ENCODE measurements around the gene CERS1.

Gene CERS1

DNA sequence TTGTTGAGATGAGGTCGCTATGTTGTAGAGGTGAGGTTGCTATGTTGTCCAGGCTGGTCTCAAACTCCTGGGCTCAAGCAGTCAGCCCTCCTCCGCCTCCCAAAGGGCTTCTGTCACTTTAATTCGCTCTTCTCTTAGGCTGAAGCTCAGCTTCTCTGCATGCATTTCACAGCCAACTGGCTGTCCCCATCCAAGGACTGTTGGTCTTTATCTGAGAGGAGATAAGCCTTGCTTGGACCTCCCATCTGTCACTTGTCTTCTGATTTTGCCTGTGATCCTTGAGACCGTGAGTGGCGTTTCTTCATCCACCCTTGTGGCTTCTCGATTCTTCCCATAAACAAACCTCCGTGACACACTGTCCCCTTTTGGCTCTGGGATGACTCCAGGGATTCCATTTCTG, 24.4 kb downstream of the CERS1 start:
- DNase-seq (ENCODE audit: low read depth, low spot score), result no peak

DNA sequence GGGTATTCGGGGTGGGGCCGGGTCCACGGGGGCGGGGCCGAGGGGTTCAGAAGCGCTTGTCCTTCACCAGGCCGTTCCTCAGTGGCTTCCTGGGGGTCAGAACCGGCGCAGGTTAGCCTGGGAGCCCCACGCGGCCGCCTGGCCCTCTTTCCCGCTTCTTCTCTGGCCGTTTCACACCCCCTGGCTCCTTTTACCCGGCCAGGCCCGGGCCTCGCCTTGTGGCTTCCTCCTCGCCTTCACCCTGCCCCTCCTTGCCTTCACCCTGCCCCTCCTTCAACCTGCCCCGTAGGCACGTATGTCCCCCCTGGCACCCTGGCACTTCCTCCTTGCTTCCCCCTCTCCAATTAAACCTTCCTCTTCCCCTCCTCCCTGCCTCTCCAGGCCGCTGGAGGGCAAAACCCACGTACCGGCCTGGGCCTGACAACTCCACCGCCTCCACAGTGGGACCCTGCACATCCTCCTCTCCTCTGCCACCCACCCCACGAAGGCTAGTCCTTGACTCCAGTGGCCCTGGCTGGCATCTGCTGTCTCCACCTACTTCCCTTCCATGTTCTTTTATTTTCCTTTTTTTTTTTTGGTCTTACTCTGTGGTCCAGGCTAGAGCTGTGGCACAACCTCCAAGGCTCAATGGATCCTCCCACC, 25.3 kb downstream of the CERS1 start:
- DNase-seq (ENCODE audit: low read depth, low spot score), result no peak

- no peak for DNase-seq (ENCODE audit: low read depth, low spot score)
These were observed 26.0 kb downstream of the CERS1 start for GRCh38 chr19:18869781-18870530.

GRCh38 chr19:18869023-18869618, 26.8 kb downstream of the CERS1 start:
- DNase-seq (ENCODE audit: low read depth, low spot score), result no peak

DNA sequence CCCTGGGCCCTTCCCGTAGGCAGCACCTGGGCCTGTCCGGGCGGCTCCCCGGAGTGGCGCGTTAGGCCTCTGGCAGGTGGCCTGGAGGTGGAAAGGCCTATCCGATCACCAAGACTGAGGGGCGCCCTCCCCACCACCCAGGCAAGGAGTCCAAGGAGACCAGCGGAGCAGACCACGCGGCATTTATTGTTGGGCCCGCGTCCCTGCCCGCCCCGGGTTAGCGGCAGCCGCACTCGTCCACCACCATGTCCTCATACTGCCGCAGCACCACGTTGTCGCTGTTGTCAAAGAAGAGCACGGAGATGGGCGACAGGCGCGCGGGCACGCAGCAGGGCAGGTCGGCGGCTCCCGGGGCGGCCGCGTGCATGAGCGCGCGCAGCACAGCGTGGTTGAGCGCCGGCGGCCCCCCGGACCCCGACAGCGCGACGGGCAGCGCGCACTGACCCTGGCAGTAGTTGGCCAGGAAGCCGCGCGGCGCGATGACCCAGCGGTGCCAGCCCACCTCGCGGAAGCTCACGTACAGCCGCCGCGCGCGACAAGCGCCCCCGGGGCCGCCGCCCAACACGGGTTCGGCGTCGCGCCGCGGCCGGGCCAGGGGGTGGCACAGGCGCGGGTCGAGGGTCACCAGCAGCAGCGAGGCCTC, 27.5 kb downstream of the CERS1 start:
- no peak for DNase-seq (ENCODE audit: low read depth, low spot score)

GRCh38 chr19:18867751-18868150, 28.2 kb downstream of the CERS1 start:
- no peak for DNase-seq (ENCODE audit: low read depth, low spot score)

GRCh38 chr19:18867199-18867598, 28.8 kb downstream of the CERS1 start:
- no peak for DNase-seq (ENCODE audit: low read depth, low spot score)

GRCh38 chr19:18866800-18867123, 29.2 kb downstream of the CERS1 start:
- no peak for DNase-seq (ENCODE audit: low read depth, low spot score)

- no peak for DNase-seq (ENCODE audit: low read depth, low spot score)
These were observed 29.8 kb downstream of the CERS1 start for GRCh38 chr19:18865973-18866799.

- DNase-seq (ENCODE audit: low read depth, low spot score), result no peak
These were observed 30.6 kb downstream of the CERS1 start for GRCh38 chr19:18865106-18865972.

GRCh38 chr19:18863843-18864362, 32.1 kb downstream of the CERS1 start:
- no peak for DNase-seq (ENCODE audit: low read depth, low spot score)

- DNase-seq (ENCODE audit: low read depth, low spot score), result no peak
These were observed 32.7 kb downstream of the CERS1 start for GRCh38 chr19:18862976-18863842.

GRCh38 chr19:18861917-18862316, 34.0 kb downstream of the CERS1 start:
- no peak for DNase-seq (ENCODE audit: low read depth, low spot score)

DNA sequence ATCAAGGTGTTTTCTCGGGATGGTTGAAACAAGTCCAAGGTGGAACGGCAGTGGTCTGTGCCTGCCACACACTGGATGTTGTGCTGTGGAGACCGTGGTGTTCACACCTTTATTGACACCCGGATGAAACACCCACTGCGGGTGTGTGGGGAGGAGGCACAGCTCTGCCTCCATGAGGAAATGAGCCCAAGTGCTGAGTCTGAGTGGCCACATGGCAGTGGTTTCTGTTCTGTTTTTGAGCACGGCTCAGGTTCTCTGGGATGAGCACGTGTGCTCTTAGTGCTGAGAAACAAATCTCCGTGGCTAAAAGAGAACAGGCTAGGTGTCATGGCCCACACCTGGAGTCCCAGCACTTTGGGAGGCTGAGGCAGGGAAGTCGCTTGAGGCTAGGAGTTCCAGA, 34.7 kb downstream of the CERS1 start:
- DNase-seq (ENCODE audit: low read depth, low spot score), result no peak

GRCh38 chr19:18860725-18861124, 35.2 kb downstream of the CERS1 start:
- DNase-seq (ENCODE audit: low read depth, low spot score), result no peak

DNA sequence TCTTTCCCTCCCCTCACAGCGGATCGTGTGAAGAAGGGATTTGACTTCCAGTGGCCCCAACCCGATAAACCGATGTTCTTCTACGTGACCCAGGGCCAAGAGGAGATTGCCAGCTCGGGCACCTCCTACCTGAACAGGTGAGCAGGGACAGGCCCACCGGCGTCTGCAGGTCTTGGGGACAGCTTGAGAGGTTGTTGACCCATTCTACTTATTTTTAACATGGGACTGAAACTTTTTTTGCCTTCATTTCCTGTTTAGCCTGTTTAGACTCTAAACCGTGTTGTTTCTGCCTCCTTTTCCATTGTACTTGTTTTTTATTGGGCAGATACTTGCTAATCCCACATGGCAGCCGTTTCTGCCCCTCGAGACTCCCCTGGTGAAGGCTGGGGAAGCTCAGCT, 35.7 kb downstream of the CERS1 start:
- DNase-seq (ENCODE audit: low read depth, low spot score), result no peak

- DNase-seq (ENCODE audit: low read depth, low spot score), result no peak
These were observed 36.2 kb downstream of the CERS1 start for GRCh38 chr19:18859676-18860301.

- DNase-seq (ENCODE audit: low read depth, low spot score), result no peak
These were observed 36.9 kb downstream of the CERS1 start for GRCh38 chr19:18858906-18859646.
